ENCODE results near the gene TGFA.

Gene TGFA

DNA sequence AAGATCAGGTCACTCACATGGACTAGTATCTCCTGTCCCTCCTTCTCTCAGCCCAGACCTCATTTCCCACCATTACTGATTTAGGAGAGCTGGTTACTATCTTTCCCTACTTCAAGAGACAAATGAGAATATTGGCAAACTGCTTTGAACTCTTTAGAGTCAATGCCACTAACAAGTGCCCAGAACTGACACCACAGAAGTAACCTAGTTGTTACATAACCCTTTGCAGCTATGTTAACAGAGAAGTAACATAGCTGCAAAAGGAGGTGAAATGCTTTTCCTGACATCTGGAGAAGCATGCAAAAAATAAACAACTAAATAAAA, 30.0 kb downstream of the TGFA start:
- in situ Hi-C loops (cut with HindIII; ENCODE audit: low sequenced_read_pairs), result no loop called here
- no peak overlapping the region for H3K4me3 ChIP-seq (ENCODE audit: low read depth, low read length)
- no peak for TF ChIP-seq CTCF (IDR thresholded peaks at IDR 0.05; ENCODE audit: low read depth, low read length)

DNA sequence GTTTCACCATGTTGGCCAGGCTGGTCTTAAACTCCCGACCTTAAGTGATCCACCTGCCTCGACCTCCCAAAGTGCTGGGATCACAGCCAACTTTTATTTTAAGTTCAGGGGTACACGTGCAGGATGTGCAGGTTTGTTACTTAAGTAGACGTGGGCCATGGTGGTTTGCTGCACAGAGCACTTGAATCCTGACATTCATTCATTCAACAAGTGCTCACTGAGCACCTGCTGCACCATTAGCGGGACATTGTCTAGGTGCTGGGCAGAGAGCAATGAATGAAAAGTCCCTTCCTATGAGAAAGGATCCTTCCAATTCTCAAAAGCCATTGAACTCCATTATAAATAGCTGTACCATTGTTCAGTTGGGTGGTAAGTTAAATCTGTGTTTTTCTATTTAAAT, 31.0 kb downstream of the TGFA start:
- DNase-seq (ENCODE audit: low read depth, low spot score), result no peak
- TF ChIP-seq CTCF (IDR thresholded peaks at IDR 0.05; ENCODE audit: low read depth, low read length), result no peak
- in situ Hi-C loops (cut with HindIII; ENCODE audit: low sequenced_read_pairs), result no loop called here
- no peak overlapping the region for H3K4me3 ChIP-seq (ENCODE audit: low read depth, low read length)

More for the DNA sequence above, 30.0 kb downstream of the TGFA start:
- DNase-seq (ENCODE audit: low read depth, low spot score), result no peak

GRCh38 chr2:70520825-70521224, 32.8 kb downstream of the TGFA start:
- H3K4me3 ChIP-seq (ENCODE audit: low read depth, low read length), result no peak overlapping the region
- in situ Hi-C loops (cut with HindIII; ENCODE audit: low sequenced_read_pairs), result no loop called here
- DNase-seq (ENCODE audit: low read depth, low spot score), result no peak
- no peak for TF ChIP-seq CTCF (IDR thresholded peaks at IDR 0.05; ENCODE audit: low read depth, low read length)

DNA sequence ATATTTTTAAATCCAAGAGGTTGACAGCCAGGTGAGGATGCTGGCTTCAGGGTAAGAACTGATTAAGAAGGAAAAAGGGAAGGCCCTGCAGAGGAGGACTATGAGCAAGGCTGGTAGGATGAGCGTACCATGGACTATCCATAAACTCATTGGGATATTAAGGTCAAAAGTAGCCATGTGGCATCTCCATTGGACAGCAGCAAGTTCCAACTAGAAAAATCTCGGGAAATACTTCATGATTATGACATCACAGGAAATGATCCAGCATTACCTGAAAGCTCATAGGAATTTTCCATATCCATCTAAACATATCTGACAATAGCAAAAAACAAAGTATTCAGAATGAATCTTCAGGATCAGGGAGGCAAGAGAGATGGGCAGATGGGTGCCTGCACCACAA, 34.2 kb downstream of the TGFA start:
- DNase-seq (ENCODE audit: low read depth, low spot score), result no peak
- no peak overlapping the region for H3K4me3 ChIP-seq (ENCODE audit: low read depth, low read length)
- TF ChIP-seq CTCF (IDR thresholded peaks at IDR 0.05; ENCODE audit: low read depth, low read length), result no peak
- in situ Hi-C loops (cut with HindIII; ENCODE audit: low sequenced_read_pairs), result no loop called here

- no peak for TF ChIP-seq CTCF (IDR thresholded peaks at IDR 0.05; ENCODE audit: low read depth, low read length)
- in situ Hi-C loops (cut with HindIII; ENCODE audit: low sequenced_read_pairs), result no loop called here
- H3K4me3 ChIP-seq (ENCODE audit: low read depth, low read length), result no peak overlapping the region
- DNase-seq (ENCODE audit: low read depth, low spot score), result no peak
Measured at GRCh38 chr2:70518557-70518956, 35.1 kb downstream of the TGFA start.

GRCh38 chr2:70517804-70518203, 35.8 kb downstream of the TGFA start:
- no peak overlapping the region for H3K4me3 ChIP-seq (ENCODE audit: low read depth, low read length)
- no peak for DNase-seq (ENCODE audit: low read depth, low spot score)
- TF ChIP-seq CTCF (IDR thresholded peaks at IDR 0.05; ENCODE audit: low read depth, low read length), result no peak
- in situ Hi-C loops (cut with HindIII; ENCODE audit: low sequenced_read_pairs), result no loop called here

- in situ Hi-C loops (cut with HindIII; ENCODE audit: low sequenced_read_pairs), result no loop called here
- no peak for TF ChIP-seq CTCF (IDR thresholded peaks at IDR 0.05; ENCODE audit: low read depth, low read length)
- H3K4me3 ChIP-seq (ENCODE audit: low read depth, low read length), result no peak overlapping the region
- DNase-seq (ENCODE audit: low read depth, low spot score), result no peak
Measured at GRCh38 chr2:70516596-70516995, 37.0 kb downstream of the TGFA start.

All from astrocyte of the spinal cord (primary cell).